Right kidney (tissue), 1 donor: ENCODE measurements around the gene PHLPP1.
"Not testable (repeated sequence)": the region's sequence is repeated elsewhere in the genome, so short reads cannot be mapped to it uniquely, and the experiment has no call there.

Experiments
- DNase-seq: peaks from one replicate; pipeline ENCODE4 v3.0.0-alpha.2; 2016

Gene PHLPP1

GRCh38 chr18:62717169-62717924 is 2.0 kb downstream of the PHLPP1 start:
- DNase-seq = peak; percentile 67

DNA sequence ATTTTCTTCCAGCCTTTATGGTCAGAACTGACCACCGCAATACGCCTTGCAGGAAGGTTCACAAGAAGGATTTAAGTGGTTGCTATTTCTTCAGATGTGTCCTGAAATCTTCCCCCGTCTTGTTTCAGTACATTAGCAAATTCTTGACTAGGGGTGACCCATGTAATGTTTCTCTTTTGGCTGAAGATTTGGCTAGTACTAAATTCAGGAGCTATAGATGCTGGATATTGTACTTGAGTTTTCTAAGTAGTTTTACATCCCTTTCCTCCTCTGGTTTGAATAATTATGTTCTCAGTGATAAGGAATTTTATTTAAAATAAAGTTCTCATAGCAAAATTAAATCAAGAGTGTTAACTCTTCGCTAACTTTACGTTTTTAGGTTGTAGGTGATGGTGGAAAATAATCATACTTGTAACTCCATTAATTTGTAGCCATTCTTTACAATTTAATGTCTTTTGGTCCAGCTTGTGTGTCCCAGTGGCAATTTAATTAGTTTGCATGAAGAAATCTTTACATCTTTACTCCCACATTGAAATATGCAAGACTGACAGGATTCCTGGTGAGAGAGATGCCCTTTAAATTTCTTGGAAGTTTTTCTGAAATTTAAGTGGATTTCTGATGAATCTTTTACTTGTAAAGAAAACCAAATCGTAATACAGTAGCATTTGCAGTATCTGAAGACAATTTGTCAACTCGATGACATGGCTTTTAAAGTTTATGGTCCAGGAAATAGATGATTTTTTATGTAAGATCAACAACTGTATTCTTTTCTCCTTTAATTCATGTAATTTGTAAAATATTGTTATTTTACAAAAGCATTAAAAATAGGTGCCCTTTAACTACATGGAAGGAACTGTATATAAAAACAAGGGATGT is 2.8 kb downstream of the PHLPP1 start:
- DNase-seq = no peak

GRCh38 chr18:62720048-62720447 is 4.7 kb downstream of the PHLPP1 start:
- DNase-seq = no peak

GRCh38 chr18:62720766-62721613 is 5.6 kb downstream of the PHLPP1 start:
- no peak for DNase-seq

DNA sequence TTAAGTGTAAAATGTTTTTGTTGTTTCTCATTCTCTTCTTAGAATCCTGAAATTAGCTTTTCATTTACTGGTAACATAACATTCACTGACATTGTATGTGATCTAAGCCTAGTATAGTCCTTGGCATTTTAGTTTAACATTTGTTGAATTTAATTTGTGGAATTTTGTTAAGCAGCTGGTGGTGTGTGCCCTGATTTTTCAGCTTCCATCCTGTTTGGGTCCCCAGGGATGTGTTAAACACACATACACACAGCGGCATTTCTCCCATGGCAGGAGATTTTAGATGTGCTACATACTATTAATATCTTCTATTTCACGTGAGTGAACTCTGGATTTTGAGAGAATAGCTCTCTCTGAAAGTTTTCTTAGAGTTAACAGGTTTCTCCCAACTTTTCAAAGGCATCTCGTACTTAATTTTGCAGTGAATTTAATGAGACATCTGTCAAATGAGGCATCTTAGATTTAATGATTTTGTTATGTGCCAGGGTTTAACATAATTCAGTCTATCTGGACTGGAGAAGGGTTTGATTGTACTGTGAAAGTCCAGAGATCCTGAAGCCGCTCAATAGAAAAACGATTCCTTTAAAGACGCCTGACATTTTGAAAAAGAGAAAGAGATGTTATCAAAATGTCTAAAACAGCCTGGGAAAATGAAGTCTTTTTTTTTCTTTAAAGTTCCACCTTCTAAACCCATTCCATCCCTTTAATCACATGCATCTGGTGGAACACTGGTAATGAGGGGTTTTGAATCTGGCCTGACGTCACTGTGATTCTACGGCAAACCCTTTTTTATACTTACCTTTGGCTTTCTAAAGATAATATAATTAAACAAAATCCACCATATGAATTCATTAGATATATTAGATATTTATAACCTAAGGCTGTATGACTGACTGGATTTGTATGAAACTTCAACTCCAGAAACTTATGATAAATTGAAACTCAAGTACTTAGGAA is 6.8 kb downstream of the PHLPP1 start:
- DNase-seq = no peak

- no peak for DNase-seq
These were observed 8.4 kb downstream of the PHLPP1 start for GRCh38 chr18:62723666-62724281.

DNA sequence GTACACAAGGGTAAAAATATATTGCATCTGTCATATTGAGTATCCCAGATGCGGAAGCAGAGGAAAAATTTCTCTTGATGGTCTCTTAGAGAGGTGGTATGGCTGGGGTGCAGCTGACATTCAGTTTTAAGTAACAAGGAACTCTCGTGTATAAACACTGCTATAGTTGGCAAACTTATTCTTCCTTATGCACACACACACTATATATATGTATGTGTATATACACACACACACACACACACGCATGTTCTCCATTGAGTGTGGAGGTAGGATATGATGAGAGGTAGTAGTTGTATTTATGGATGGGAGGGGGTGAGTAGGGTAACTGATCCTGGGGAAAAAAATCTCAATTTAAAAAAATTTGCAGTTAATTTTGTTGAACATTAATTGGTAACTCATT is 10.6 kb downstream of the PHLPP1 start:
- no peak for DNase-seq

GRCh38 chr18:62728254-62728653 is 12.9 kb downstream of the PHLPP1 start:
- no peak for DNase-seq

- DNase-seq = no peak
These were observed 14.4 kb downstream of the PHLPP1 start for GRCh38 chr18:62729487-62730386.

DNA sequence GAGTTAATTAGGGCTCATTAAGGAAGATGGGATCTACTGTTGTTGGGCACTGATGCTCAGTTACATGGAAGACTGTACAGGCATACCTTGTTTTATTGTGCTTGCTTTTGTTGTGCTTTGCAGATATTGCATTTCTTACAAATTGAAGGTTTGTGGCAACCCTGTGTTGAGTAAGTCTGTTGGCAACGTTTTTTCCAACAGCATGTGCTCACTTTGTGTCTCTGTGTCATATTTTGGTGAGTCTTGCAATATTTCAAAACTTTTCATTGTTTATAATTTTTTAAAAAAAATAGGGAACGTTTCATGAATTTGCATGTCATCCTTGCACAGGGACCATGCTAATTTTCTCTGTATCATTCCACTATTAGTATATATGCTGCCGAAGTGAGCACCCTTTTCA is 15.6 kb downstream of the PHLPP1 start:
- DNase-seq = no peak

DNA sequence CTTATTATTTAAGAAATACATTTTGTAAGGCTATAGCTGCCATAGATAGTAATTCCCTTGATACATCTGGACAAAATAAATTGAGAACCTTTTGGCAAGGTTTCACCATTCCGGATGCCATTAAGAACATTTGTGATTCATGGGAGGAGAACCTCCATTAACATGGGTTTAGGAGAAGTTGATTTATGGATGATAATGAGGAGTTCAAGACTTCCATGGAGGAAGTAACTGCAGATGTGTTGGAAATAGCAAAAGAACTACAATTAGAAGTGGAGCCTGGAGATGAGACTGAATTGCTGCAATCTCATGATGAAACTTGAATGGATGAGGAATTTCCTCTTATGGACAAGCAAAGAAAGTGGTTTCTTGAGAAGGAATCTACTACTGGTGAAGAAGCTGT is 17.3 kb downstream of the PHLPP1 start:
- no peak for DNase-seq

- DNase-seq = no peak
These were observed 18.9 kb downstream of the PHLPP1 start for GRCh38 chr18:62734290-62734689.

- no peak for DNase-seq
These were observed 20.0 kb downstream of the PHLPP1 start for GRCh38 chr18:62735387-62735786.

DNA sequence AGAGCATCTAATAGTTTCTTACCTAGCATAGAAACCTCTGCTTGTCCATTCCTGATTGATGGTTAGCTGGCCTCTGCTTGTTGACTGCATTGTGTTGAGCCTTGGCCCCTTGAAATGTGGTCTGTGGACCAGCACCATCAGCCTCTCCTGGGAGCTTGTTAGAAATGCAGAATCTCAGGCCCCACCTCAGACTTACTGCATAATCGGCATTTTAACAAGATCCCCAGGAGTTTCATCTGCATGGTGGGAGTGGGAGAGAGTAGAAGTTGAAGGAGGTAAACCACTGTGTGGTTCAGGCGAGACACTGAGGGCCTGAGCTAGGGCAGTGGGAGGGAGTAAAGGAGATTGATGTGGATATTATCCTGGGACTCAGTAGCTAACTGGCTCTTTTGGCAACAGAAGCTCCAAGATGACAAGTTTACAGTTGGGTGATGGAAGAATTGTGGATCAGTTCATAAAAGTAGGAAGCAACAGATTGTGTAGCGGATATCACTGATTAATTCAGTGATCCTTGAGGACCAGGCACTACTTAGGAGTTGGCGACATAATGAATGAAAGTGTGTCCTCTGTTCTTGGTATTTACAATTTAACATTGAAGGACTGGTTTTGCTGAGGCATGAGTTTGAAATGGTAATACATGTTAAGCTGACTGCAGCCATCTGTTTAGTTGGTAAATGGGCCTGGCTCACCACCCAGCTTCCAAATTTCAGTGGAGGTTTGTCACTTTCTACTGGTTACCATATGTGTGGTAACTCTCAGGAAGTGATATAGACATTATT is 20.9 kb downstream of the PHLPP1 start:
- DNase-seq = no peak

- DNase-seq = no peak
These were observed 22.0 kb downstream of the PHLPP1 start for GRCh38 chr18:62737241-62737873.

DNA sequence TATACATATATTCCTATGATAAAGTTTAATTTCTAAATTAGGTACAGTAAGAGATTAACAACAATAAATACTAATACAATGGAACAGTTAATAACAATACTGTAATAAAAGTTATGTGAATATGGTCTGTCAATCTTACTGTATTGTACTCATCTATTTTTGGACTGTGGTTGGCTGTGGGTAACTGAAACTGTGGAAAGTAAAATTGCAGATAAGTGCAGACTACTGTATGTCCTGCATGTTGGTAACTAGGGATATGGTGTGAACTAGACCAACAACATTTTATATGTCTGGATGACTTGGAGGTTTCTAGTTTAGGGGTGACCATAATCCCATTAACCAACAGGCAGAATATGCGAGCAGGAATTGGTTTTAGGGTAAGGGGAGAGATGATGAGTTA is 23.3 kb downstream of the PHLPP1 start:
- DNase-seq = no peak

GRCh38 chr18:62739911-62740310 is 24.6 kb downstream of the PHLPP1 start:
- DNase-seq = no peak

DNA sequence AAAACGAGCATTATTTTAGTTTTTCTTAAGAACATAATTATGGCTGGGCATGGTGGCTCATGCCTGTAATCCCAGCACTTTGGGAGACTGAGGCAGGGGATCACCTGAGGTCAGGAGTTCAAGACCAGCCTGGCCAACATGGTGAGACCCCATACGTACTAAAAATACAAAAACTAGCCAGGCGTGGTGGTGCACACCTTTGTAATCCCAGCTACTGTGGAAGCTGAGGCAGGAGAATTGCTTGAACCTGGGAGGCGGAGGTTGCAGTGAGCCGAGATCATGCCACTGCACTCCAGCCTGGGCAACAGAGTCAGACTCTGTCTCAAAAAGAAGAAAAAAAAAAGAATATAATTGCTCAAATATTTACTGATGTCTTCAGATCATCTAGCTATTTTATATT is 25.3 kb downstream of the PHLPP1 start:
- not testable (repeated sequence) for DNase-seq

GRCh38 chr18:62741118-62741566 is 25.8 kb downstream of the PHLPP1 start:
- no peak for DNase-seq
